Measurements from ENCODE around the gene DNAJC4. TPM values are rescaled to one million over a fixed set of nuclear protein-coding genes. Genes with fewer than 3 reads are reported as not detected.

Gene DNAJC4
- total RNA-seq, 2 experiments from 2014 or later = 14.1 to 42.4 TPM

DNA sequence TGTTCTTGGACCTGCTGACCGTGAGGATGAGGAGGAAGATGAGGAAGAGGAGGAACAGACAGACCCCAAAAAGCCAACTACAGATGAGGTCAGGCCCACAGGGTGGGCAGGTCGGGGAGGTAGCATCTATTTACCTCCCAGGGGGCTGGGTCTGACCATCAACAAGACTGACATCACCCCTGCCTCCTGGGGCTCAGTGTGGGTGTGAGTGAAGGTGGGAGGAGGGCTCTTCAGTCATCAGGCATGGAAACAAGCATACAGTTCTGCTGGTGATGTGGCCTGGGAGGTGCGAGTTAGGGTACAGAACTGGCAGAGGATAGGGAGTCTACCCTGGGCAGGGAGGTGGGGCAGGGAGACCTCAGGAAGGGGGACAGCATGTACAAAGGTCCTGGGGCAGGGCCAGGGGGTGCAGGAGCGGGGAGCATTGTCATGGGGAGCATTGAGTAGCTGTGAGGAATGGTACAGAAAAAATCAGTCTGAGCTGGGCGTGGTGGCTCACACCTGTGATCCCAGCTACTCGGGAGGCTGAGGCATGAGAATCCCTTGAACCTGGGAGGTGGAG lies 29.9 kb downstream of the DNAJC4 start:
- H3K36me3 ChIP-seq (ENCODE audit: insufficient read depth, low read length) = no peaks in the 10 kb centered on the region
- no peak overlapping the region for H3K4me3 ChIP-seq (ENCODE audit: low read depth, low read length, poor library complexity, severe bottlenecking)
- no peaks in the 10 kb centered on the region for H3K9me3 ChIP-seq (ENCODE audit: low read length)
- H3K79me2 ChIP-seq (ENCODE audit: insufficient read depth, low read depth, low read length) = no peaks in the 10 kb centered on the region
- no peak overlapping the region for H2AFZ ChIP-seq (ENCODE audit: low read length)
- intact Hi-C loops (cut with micrococcal nuclease; ENCODE audit: unreplicated experiment) = no loop called here
- no TSS peak for BruUV-seq (replicated peaks)
- ChIA-PET POLR2A (interaction anchor here (0.6 kb wide), 1 partner anchor 67 kb away, joined by 5 read pairs; no protein-coding TSS in a partner anchor), CTCF (ENCODE audit: unreplicated experiment) (no interaction called here)
- no peak for DNase-seq (ENCODE audit: low spot score)
- no peaks in the 10 kb centered on the region for H3K9me2 ChIP-seq (ENCODE audit: insufficient read depth, low read length)
- H3K4me2 ChIP-seq (ENCODE audit: low read length) = no peak overlapping the region
- peaks cover under 1% of the 10 kb centered on the region for H3K4me1 ChIP-seq (ENCODE audit: insufficient read depth, low read length, poor library complexity, severe bottlenecking)
- no peaks in the 10 kb centered on the region for H4K20me1 ChIP-seq (ENCODE audit: insufficient read depth, low read length)
- TF ChIP-seq CTCF (conservative IDR thresholded peaks at IDR 0.05; ENCODE audit: low read length) (no peak), EZH2phosphoT487 (IDR thresholded peaks at IDR 0.05; ENCODE audit: borderline replicate concordance, low read depth, low read length) (no peak)
- no peak overlapping the region for H3K27ac ChIP-seq (ENCODE audit: low read depth, low read length, poor library complexity, severe bottlenecking)

- BruUV-seq (replicated peaks) = no TSS peak
- no peak overlapping the region for H3K4me2 ChIP-seq (ENCODE audit: low read length)
- intact Hi-C loops (cut with micrococcal nuclease; ENCODE audit: unreplicated experiment) = no loop called here
- H4K20me1 ChIP-seq (ENCODE audit: insufficient read depth, low read length) = no peaks in the 10 kb centered on the region
- POLR2A ChIA-PET = no interaction called here
- H3K27ac ChIP-seq (ENCODE audit: low read depth, low read length, poor library complexity, severe bottlenecking) = no peak overlapping the region
- peaks cover 6% of the 10 kb centered on the region for H3K4me1 ChIP-seq (ENCODE audit: insufficient read depth, low read length, poor library complexity, severe bottlenecking)
- H3K79me2 ChIP-seq (ENCODE audit: insufficient read depth, low read depth, low read length) = no peaks in the 10 kb centered on the region
- TF ChIP-seq EZH2phosphoT487 (IDR thresholded peaks at IDR 0.05; ENCODE audit: borderline replicate concordance, low read depth, low read length) (no peak), CTCF (conservative IDR thresholded peaks at IDR 0.05; ENCODE audit: low read length) (no peak)
- H3K9me2 ChIP-seq (ENCODE audit: insufficient read depth, low read length) = no peaks in the 10 kb centered on the region
- H3K9me3 ChIP-seq (ENCODE audit: low read length) = no peaks in the 10 kb centered on the region
- H3K36me3 ChIP-seq (ENCODE audit: insufficient read depth, low read length) = no peaks in the 10 kb centered on the region
- H3K4me3 ChIP-seq (ENCODE audit: low read depth, low read length, poor library complexity, severe bottlenecking) = no peak overlapping the region
- DNase-seq (ENCODE audit: low spot score) = no peak
- no peak overlapping the region for H2AFZ ChIP-seq (ENCODE audit: low read length)
- CTCF ChIA-PET (ENCODE audit: unreplicated experiment) = no interaction called here
These were observed 31.3 kb downstream of the DNAJC4 start for GRCh38 chr11:64261556-64262080.

DNA sequence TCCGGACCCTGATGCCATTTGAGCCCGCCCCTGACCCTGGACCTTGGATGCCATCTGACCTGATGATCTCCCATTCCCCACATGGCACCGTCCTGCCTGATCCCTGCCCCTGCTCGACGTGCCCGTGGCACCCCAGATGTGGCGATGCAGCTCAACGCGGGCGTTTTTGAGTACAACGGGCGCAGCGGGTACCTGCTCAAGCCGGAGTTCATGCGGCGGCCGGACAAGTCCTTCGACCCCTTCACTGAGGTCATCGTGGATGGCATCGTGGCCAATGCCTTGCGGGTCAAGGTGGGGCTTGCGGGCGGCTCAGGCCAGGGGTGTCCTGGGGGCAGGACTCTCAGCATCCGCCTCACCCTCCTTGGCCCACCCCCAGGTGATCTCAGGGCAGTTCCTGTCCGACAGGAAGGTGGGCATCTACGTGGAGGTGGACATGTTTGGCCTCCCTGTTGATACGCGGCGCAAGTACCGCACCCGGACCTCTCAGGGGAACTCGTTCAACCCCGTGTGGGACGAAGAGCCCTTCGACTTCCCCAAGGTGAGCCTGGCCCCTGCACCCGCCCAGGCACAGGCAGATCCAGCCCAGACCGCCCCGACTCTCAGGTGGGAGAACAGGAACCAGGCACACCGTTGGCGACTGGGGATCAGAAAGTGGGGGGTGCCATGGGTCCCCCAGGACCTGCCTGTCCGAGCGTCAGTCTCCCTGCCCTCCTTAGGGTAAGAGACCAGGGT lies 32.1 kb downstream of the DNAJC4 start:
- H3K79me2 ChIP-seq (ENCODE audit: insufficient read depth, low read depth, low read length) = no peaks in the 10 kb centered on the region
- H3K9me2 ChIP-seq (ENCODE audit: insufficient read depth, low read length) = no peaks in the 10 kb centered on the region
- DNase-seq (ENCODE audit: low spot score) = no peak
- H4K20me1 ChIP-seq (ENCODE audit: insufficient read depth, low read length) = no peaks in the 10 kb centered on the region
- H3K9me3 ChIP-seq (ENCODE audit: low read length) = no peaks in the 10 kb centered on the region
- ChIA-PET POLR2A (no interaction called here), CTCF (ENCODE audit: unreplicated experiment) (no interaction called here)
- intact Hi-C loops (cut with micrococcal nuclease; ENCODE audit: unreplicated experiment) = no loop called here
- no peak for TF ChIP-seq EZH2phosphoT487 (IDR thresholded peaks at IDR 0.05; ENCODE audit: borderline replicate concordance, low read depth, low read length)
- no peak for TF ChIP-seq CTCF (conservative IDR thresholded peaks at IDR 0.05; ENCODE audit: low read length)
- no peaks in the 10 kb centered on the region for H3K36me3 ChIP-seq (ENCODE audit: insufficient read depth, low read length)
- no peak overlapping the region for H3K27ac ChIP-seq (ENCODE audit: low read depth, low read length, poor library complexity, severe bottlenecking)
- peaks cover 6% of the 10 kb centered on the region for H3K4me1 ChIP-seq (ENCODE audit: insufficient read depth, low read length, poor library complexity, severe bottlenecking)
- no peak overlapping the region for H2AFZ ChIP-seq (ENCODE audit: low read length)
- H3K4me3 ChIP-seq (ENCODE audit: low read depth, low read length, poor library complexity, severe bottlenecking) = no peak overlapping the region
- no peak overlapping the region for H3K4me2 ChIP-seq (ENCODE audit: low read length)
- BruUV-seq (replicated peaks) = no TSS peak
